Fibroblast of lung (primary cell): ENCODE results near the gene NOL4.

Experiments used
- EZH2 ChIP-seq: IDR thresholded peaks from 2 replicates; pipeline ENCODE4 v1.5.1; 2012; ENCODE audit warnings: low read length, control low read depth, mild to moderate bottlenecking; ENCODE audit errors: missing control alignments
- TF ChIP-seq, protein P1 (sequence below), 2 donors: IDR thresholded peaks in 1 of 2; conservative IDR thresholded peaks in 1 of 2; 1 replicate in 1 of 2; 2 replicates in 1 of 2; pipeline ENCODE4 v1.5.1; 2011 to 2012; ENCODE audit warnings: low read length in 2 of 2, control low read depth in 1 of 2, inconsistent platforms in 1 of 2, low read depth in 1 of 2, mild to moderate bottlenecking in 1 of 2

DNA sequence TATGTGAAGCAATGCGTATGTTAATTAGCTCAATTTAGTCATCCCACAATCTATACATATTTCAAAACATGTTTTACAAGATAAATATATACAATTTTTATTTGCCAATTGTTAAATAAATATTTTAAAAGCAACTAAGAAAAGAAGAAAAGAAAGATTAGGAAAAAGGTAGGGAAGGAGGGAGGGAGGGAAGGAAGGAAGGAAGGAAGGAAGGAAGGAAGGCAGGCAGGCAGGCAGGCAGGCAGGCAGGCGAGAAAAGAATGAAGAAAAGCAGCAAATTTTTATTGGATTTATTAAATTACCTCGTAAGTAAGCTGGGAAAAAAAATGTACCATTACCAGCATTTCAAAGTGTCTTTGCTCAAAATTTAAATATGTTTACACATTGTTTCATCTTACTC lies 30.5 kb downstream of the NOL4 start:
- TF ChIP-seq, protein P1, sequence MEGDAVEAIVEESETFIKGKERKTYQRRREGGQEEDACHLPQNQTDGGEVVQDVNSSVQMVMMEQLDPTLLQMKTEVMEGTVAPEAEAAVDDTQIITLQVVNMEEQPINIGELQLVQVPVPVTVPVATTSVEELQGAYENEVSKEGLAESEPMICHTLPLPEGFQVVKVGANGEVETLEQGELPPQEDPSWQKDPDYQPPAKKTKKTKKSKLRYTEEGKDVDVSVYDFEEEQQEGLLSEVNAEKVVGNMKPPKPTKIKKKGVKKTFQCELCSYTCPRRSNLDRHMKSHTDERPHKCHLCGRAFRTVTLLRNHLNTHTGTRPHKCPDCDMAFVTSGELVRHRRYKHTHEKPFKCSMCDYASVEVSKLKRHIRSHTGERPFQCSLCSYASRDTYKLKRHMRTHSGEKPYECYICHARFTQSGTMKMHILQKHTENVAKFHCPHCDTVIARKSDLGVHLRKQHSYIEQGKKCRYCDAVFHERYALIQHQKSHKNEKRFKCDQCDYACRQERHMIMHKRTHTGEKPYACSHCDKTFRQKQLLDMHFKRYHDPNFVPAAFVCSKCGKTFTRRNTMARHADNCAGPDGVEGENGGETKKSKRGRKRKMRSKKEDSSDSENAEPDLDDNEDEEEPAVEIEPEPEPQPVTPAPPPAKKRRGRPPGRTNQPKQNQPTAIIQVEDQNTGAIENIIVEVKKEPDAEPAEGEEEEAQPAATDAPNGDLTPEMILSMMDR (conservative IDR thresholded peaks at IDR 0.05 in 1 of 2, IDR thresholded peaks at IDR 0.05 in 1 of 2; ENCODE audit: low read depth in 1 of 2, low read length in 2 of 2) = no peak
- TF ChIP-seq EZH2 = no peak
